Esophagus squamous epithelium (tissue), 5 donors: ENCODE measurements around the gene CTNNA1. TPM values are rescaled to one million over a fixed set of nuclear protein-coding genes. Genes with fewer than 3 reads are reported as not detected.

Experiments used
- DNase-seq: peaks from one replicate; lab custom pipeline; 2025; lab: John Stamatoyannopoulos, UW
- H3K27ac ChIP-seq, 4 donors: fragments of 200-600 bp; sonication (generic); one replicate each; pipeline ENCODE4 v1.5.1; 2016 to 2019; ENCODE audit warnings: mild to moderate bottlenecking in 1 of 4
- H3K27me3 ChIP-seq, 4 donors: fragments of 200-600 bp; sonication (generic); 1 replicate in 3 of 4; 2 replicates in 1 of 4; pipeline versions ENCODE4 v1.5.1 to v1.6.0; 2017 to 2021; ENCODE audit warnings: antibody characterized with exemption in 1 of 4
- H3K36me3 ChIP-seq, 3 donors: fragments of 200-600 bp; sonication (generic); one replicate each; pipeline ENCODE4 v1.5.1; 2016 to 2019
- H3K4me1 ChIP-seq, 3 donors: fragments of 200-600 bp; sonication (generic); one replicate each; pipeline ENCODE4 v1.5.1; 2017 to 2019
- H3K4me3 ChIP-seq, 4 donors: fragments of 200-600 bp; sonication (generic); 1 replicate in 3 of 4; 2 replicates in 1 of 4; pipeline ENCODE4 v1.5.1; 2016 to 2019; ENCODE audit warnings: mild to moderate bottlenecking in 2 of 4, moderate library complexity in 1 of 4
- H3K9me3 ChIP-seq, 3 donors: fragments of 200-600 bp; sonication (generic); one replicate each; pipeline ENCODE4 v1.5.1; 2016 to 2019
- CTCF ChIP-seq, 6 experiments: fragments of 450-650 bp in 4 of 6; fragments of 200-600 bp in 2 of 6; sonication (generic) in 2 of 6; IDR thresholded peaks; one replicate each; pipeline ENCODE4 v1.5.1; 2016 to 2019; ENCODE audit warnings: antibody characterized with exemption in 6 of 6, mild to moderate bottlenecking in 4 of 6, moderate library complexity in 4 of 6
- POLR2A ChIP-seq, 4 donors: fragments of 450-650 bp; IDR thresholded peaks; one replicate each; pipeline ENCODE4 v1.6.1; 2017; ENCODE audit warnings: antibody characterized with exemption in 4 of 4, mild to moderate bottlenecking in 4 of 4, moderate library complexity in 3 of 4
- WGBS, 2 donors: methylation state at CpG; one replicate each; pipeline ENCODE4 v1.1.5; 2018; 5-methylcytosine and 5-hydroxymethylcytosine counted together
- intact Hi-C: fragments of 100-400 bp; cut with DNase I; formaldehyde crosslinking; loops from one replicate; pipeline ENCODE4 v1.15.0; 2022
- total RNA-seq, 4 donors: library from RNA; depleted of rRNA; stranded (reverse); fragments of >200 nt; gene quantifications; one replicate each; pipeline ENCODE4 v1.1.0, GENCODE V29; 2016
- donor health status: DM: yes; HTN: yes; CAD: no.

Gene CTNNA1
- total RNA-seq, 4 donors from 2014 or later = 293 to 393 (median 348) TPM

- no peak for TF ChIP-seq POLR2A (IDR thresholded peaks at IDR 0.05)
- TF ChIP-seq CTCF (IDR thresholded peaks at IDR 0.05) = no peak
- WGBS, 2 donors = 82 to 85% methylated on average over 16 to 23 of the region's 25 CpGs
- intact Hi-C loops = no loop called here
- H3K4me1 ChIP-seq = peaks cover 0 to 10% (median 0%) of the 10 kb centered on the region in 3 donors
- H3K27ac ChIP-seq = no peak overlapping the region
- H3K27me3 ChIP-seq = no peaks in the 10 kb centered on the region
- H3K9me3 ChIP-seq = no peaks in the 10 kb centered on the region
- H3K36me3 ChIP-seq = peaks cover 19 to 40% (median 20%) of the 10 kb centered on the region in 3 donors
- no peak overlapping the region for H3K4me3 ChIP-seq
- DNase-seq = no peak
Measured at GRCh38 chr5:138937392-138938387, 184.5 kb downstream of the CTNNA1 start.

GRCh38 chr5:138938526-138938925 lies 185.3 kb downstream of the CTNNA1 start:
- Histone ChIP-seq H3K27ac (no peak overlapping the region), H3K36me3 (peaks cover 10 to 31% (median 15%) of the 10 kb centered on the region in 3 donors), H3K4me3 (no peak overlapping the region), H3K4me1 (peaks cover 0 to 10% (median 0%) of the 10 kb centered on the region in 3 donors), H3K27me3 (no peaks in the 10 kb centered on the region), H3K9me3 (no peaks in the 10 kb centered on the region)
- 55 to 62% methylated on average over 5 of the region's 5 CpGs for WGBS, 2 donors
- DNase-seq = no peak
- intact Hi-C loops = no loop called here
- TF ChIP-seq CTCF (IDR thresholded peaks at IDR 0.05) (no peak), POLR2A (IDR thresholded peaks at IDR 0.05) (no peak)

- no peak for TF ChIP-seq POLR2A (IDR thresholded peaks at IDR 0.05)
- TF ChIP-seq CTCF (IDR thresholded peaks at IDR 0.05) = no peak
- H3K27me3 ChIP-seq = no peaks in the 10 kb centered on the region
- peaks cover 0 to 10% (median 0%) of the 10 kb centered on the region in 3 donors for H3K36me3 ChIP-seq
- H3K4me1 ChIP-seq = peaks cover 0 to 10% (median 0%) of the 10 kb centered on the region in 3 donors
- H3K4me3 ChIP-seq = no peak overlapping the region
- no peak for DNase-seq
- intact Hi-C loops = no loop called here
- H3K27ac ChIP-seq = no peak overlapping the region
- H3K9me3 ChIP-seq = no peaks in the 10 kb centered on the region
- 84 to 86% methylated on average over 2 of the region's 2 CpGs for WGBS, 2 donors
Measured at GRCh38 chr5:138942066-138942465, 188.8 kb downstream of the CTNNA1 start.

GRCh38 chr5:138942861-138943260 lies 189.6 kb downstream of the CTNNA1 start:
- Histone ChIP-seq H3K36me3 (peaks cover 0 to 18% (median 0%) of the 10 kb centered on the region in 3 donors), H3K9me3 (no peaks in the 10 kb centered on the region), H3K4me1 (peaks cover 0 to 5% (median 0%) of the 10 kb centered on the region in 3 donors), H3K27me3 (no peaks in the 10 kb centered on the region), H3K27ac (no peak overlapping the region), H3K4me3 (no peak overlapping the region)
- WGBS, 2 donors = 86 to 96% methylated on average over 3 of the region's 3 CpGs
- no peak for DNase-seq
- intact Hi-C loops = no loop called here
- TF ChIP-seq CTCF (IDR thresholded peaks at IDR 0.05) (no peak), POLR2A (IDR thresholded peaks at IDR 0.05) (no peak)

GRCh38 chr5:138943599-138944173 lies 190.5 kb downstream of the CTNNA1 start:
- intact Hi-C loops = no loop called here
- Histone ChIP-seq H3K27ac (no peak overlapping the region), H3K9me3 (no peaks in the 10 kb centered on the region), H3K27me3 (no peaks in the 10 kb centered on the region), H3K36me3 (peaks cover 0 to 27% (median 0%) of the 10 kb centered on the region in 3 donors), H3K4me3 (no peak overlapping the region), H3K4me1 (no peaks in the 10 kb centered on the region)
- no peak for TF ChIP-seq POLR2A (IDR thresholded peaks at IDR 0.05)
- WGBS, 2 donors = 89 to 95% methylated on average over 4 to 6 of the region's 6 CpGs
- no peak for DNase-seq
